Stimulated activated CD8-positive, alpha-beta memory T cell treated with anti-CD3 and anti-CD28 coated beads, Interleukin-4, amount 100 ng/mL, for 4 hours (primary cell): ENCODE measurements around the gene NKX1-1.

Experiments
- DNase-seq, 2 donors: peaks; one replicate each; pipeline ENCODE4 v3.0.0-alpha.2; 2020; ENCODE audit warnings: low read depth in 2 of 2, low spot score in 1 of 2

The NKX1-1 gene

DNA sequence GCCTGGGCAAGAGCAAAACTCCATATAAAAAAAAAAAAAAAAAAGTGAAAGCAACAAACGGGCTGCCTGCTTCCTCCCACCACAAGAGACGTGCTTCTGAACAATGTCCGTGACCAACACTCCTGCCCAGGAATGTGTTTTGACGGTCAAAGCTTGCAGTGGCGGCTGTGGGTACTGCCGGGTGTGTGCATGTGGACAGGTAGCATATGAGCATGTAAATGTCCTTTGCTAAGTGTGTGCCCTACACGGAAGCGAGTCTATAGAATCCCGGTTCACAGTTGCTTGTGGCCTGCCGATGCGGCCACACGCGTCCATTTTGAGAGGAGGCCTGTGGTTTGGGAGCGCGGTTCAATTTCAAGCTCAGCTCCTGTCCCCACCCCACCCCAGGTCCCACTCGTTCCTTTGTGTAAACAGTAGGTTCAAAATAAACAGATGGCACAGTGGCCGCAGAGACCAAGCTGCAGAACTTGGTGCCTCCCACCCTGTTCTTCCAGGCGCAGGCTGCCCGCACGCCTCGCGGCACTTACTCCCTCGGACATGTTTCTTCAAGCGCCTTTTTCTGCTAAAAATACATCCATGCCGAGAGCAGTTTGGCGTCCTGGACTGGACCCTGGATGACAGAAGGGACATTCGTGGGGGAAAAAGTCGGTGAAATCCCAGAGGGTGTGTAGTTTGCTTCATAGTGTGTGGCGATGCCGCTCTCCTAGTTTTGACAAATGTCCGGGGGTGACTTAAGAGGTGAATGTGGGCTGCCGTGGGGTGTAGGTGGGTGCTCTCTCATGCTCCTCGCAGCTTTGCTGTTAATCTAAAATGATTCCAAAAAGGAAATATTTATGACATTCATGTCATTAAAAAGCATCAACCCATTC is 11.5 kb upstream of the NKX1-1 start:
- DNase-seq = no peak

DNA sequence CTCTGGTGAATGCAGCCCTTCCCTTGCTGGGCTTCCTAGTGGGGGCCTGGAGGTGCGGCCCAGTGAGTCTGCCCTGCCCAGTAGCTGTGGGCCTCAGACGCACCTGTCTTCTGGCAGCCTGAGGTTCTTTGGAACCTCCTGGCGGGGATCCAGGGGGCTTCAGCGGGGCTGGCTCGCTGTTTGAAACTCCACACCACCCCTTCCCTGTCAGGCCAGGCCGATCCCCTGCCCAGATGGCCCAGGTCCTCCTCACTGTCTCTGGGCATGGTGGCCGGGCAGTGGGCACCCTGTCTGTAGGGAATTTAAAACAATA is 10.7 kb upstream of the NKX1-1 start:
- DNase-seq = no peak

DNA sequence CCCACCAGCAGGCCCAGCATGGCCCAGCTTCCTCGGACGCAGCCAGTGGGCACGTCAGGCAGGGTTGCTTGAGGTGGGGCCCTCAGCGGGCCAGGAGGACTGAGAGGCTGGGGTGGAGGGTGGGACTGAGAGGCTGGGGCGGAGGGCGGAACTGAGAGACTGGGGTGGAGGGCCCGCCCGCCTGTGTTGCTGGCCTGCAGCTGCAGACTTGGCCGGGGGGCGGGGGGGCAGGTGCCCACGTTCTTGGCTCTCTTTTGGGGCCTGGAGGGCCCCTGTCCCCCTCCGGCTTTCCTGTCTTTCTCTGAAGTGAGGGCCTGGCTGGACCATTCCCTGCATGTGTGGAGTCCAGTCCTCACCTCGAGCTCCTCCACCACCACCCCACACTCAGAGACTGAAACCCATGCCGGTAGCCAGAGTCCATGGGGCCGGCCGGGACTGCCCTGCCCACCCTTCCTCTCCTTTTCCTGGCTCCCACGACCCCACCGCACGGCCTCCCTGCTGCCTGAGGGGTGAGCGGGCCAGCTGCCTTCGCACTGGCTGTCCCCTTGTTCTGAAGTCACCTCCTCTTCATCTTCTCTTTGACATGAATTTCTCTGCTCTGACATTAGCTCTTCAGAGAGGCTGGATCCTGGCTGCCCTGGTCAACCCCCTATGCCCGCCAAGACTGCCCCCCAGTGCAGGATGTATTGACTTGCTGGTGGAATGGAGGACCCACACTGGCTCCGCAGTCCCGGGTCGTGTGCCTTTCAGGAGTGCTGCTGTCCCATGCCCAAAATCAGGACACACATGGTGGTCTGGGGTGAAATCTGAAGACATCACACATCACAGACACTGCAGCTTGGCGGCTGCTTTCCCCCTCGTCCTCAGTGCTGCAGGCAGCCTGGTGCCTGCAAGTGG is 10.1 kb upstream of the NKX1-1 start:
- no peak for DNase-seq

DNA sequence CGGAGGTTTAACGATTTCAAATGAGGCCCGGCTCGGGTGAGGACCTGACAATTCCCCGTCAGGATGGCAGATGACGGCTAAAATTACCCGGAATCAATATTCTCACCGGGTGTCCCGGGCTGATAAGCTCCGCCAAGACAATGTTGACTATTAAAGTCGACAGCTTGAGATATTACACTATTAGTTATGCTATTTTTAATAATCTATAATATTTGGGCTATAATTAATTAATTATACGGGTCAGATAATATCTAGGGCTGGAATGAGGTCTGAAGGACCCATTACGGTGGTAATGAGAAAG is 9.4 kb upstream of the NKX1-1 start:
- DNase-seq = no peak

DNA sequence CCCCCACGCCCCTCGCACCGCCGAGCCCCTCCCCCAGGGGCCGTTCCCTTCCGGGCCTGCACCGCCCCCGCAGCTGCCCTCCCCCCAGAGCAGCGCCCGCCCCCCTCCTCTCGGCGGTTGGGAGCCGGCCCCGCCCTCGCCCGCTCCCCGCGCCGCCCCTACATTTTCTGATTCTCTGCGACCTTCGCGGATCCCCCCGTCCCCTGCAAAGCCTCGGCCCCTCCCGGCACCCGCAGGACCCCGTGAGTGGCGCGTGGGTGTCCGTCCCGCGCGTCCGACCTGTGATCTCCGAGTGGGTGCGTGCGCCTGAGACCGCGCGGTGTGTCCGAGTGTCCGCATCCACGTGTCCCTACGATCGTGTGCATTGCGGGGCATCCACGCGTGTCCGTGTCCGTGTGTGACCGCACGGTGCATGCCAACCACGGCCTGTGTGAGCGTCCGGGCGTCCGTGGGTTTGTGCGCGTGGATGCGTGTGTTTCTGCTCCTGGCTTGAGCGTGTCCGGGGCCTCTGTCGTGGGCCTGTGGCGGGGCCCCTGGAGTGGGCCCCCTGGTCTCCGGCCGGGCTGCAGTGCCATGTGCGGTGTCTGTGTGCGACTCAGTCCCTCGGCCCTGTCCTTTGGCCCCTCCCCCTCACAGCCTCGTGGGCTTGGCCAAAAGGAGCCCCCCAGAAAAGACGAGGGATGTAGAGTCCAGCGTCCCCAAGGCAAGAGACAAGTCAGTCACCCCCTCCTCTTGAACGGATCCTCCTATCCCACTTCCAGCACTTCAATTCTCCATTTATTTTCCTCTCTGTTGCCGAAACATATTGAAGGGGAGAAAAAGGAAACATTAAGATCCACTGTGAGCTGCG is 8.8 kb upstream of the NKX1-1 start:
- DNase-seq = no peak

DNA sequence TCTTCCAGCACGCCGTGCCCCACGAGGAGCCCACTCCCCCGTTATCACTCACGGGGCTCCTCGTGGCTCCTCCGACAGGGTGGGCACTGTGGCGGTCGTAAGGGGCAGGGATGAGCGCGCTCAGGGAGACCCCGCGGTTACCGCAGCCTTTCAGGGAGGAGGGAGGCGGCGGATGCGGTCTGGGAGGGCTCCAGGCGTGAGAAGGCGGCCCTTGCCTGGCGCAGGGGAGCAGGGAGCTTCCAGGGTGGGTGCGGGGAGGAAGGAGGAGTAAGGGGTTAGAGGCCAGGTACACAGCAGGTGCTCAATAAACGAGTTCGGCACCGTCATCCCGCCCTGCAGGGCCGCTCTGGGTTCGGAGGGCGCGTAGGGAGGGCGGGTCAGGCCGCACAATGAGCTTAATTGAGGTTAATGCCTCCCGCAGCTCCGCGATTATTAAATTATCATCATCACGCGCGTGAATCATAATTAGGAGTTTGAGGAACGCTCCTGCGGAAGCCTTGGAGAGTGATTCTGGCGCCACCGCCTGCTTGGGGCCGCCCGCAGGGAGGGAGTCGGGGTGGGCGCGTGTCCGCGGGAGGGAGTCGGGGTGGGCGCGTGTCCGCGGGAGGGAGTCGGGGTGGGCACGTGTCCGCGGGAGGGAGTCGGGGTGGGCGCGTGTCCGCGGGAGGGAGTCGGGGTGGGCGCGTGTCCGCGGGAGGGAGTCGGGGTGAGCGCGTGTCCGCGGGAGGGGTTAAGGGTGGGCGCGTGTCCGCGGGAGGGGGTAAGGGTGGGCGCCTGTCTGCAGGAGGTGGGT is 7.6 kb upstream of the NKX1-1 start:
- DNase-seq = no peak

DNA sequence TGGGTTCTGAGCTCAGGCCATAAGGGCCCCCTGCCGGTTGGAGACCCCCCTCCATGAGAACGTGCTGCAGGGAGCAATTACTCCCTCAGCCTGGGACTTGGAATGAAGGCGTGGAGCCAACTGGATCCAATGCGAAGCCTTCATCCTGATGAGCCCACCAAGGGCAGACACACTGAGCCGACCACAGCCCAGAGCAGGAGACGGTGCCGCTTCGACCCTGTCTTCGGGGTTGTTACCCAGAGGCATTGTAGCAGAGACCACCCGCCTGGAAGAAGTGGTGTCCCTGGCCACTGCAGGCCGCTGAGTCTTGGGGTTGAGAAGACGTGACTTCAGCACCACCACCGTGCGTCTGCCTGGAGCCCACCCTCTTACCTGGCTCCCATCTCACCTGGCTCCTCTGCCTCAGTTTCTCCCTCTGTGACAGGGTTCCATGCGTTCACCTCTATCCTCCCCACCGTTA is 7.0 kb upstream of the NKX1-1 start:
- no peak for DNase-seq

DNA sequence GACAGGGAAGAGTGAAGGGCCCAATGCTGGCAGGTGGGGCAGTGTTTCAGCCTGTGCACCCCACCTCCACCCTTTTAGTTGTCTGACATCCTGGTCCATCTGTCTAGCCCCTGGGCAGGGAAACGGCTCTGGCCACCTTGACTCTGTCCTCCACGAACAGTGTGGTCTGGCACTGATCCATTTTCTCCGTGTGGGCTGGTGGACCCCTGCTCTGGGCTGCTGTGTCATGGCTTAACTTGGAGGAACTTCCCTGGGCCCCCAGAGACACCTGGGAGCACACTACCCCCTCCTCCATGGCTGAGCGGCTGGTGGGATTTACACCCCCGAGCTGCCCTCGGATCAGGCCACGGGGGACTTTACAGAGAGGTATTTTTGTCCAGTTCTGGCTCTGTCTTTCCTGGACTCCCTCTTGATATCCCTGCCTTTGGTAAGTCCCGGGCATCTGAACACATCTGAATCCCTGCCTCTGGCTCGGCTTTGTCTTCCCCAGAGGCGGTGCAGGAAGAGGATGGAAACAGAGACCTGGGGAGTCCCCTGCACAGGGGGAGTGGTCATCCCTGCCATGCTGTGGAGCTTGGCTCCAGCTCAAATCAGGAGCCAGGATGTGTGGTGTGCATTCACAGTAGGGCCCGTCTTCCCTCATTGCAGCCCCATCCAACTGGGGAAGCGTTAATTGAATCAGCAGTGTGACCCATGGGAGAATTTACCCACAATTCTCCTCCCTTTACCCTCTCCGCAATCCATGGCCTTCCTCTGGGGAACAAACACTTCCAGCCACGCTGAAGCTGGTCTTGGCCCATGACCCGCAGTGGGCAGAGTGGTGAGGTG is 6.3 kb upstream of the NKX1-1 start:
- DNase-seq = no peak

DNA sequence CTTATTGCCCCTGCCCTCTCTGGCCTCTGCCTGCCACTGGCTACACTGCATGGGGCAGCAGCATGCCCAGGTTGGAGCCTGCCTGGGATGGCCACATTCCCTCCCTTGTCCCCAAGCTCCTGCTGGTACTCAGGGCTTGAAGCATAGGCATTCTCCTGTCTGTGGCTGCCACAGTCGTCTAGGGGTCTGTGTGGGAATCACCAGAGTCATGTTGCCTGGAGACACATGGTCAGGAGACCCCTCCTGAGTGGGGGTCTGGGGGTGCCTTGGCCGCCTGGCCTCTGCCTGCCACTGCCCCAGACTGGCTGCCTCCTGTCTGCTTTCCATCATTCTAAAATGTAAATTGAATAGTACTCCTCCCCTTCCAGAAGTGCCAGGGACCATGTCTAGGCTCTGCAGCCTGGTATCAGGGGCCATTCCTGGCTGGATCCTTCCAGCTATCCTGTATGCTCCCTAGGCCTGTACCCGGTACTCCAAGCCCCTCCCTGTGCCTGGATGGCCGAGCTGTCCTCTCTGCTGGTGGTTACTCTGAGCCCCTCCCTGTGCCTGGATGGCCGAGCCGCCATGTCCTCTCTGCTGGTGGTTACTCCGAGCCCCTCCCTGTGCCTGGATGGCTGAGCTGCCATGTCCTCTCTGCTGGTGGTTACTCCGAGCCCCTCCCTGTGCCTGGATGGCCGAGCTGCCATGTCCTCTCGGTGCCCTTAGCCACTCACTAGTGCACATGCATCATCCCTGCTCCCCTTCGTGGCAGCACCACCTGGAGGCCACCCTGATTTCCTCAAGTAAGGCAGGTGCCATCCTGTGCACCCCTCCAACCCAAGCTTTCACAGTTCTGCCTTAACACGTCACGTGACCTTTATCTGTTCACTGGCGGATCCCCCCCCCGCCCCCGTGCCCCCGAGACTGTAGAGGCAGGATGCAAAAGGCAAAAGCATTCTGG is 5.5 kb upstream of the NKX1-1 start:
- no peak for DNase-seq

DNA sequence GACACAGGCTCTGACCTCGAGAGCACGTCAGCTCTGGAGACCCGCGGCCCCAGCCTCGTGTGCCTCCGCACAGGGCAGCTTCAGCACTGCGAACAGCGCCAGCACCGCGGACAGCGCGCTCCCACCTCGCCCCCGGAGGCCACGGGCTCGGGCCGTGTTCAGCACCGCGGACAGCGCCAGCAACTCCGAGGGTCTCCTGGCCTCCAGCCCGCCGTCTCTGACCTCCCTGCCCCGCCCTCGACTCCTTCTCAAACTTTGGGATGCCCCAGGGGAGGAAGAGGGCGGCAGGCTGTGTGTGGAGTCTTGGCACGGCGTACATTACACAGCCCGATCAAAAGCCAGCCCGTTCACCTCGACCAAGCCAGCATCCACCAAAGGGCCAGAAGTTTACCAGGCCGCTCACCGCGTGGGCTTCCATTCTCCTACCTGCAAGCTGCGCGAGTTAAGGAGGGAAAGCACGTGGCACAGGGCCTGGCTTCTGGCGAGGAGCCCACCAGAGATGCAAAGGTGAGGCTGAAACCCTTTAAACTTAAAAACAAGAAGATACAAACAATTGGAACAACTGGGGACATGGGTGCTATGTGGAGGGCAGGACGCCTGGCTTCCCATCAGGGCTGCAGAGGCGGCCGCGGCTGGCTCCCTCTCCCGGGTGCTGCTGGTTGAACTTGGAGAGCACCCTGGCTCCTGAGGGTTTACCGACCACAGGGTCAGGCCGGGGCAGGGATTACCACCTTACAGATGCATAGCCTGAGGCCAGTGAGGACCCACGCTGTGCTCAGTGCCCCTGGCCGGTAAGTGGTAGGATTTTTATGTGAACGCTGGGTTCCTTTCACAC is 4.5 kb upstream of the NKX1-1 start:
- no peak for DNase-seq

DNA sequence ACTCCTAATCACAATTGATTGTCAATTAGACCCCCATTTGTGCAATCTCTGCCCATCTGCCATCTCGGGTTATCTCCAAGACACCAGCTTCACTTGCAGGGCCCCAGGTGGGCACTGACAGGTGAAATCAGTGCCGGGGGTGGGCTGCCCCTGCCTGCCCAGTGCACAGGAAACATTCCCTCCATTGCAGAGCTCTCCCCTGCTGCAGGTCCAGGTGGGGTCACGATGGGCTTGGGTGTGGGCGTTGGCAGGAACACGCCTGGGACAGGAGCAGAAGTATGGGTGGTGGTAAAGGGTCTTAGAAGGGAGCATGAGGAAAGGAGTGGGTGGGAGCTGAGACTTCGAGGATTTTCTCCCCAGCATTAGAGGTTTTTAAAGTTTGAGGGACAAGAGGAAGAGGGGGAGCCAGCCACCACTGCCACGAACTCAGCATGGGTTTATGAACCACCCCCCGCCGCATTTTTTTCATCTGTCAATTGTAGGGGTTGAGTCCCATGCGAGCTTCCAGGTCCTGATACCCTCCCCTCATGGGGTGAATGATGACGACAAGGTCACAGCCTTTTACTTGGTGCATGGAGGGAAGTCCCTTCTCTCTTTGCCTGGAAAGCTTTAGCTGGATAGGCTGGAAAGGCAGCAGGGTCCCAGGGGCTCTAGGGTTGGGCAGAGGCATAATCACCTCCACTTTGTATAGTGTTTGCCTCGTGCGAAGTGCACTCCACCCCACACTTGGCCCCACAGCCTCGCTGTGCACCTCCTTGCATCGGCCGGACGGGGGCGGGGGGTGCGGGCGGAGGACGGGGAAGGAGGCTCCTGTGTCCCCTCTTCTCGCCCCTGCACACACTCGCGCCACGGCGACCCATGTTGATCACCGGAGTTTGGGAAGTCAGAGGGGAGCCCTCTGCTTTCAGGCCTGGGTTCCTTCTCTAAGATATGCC is 3.5 kb upstream of the NKX1-1 start:
- DNase-seq = no peak

DNA sequence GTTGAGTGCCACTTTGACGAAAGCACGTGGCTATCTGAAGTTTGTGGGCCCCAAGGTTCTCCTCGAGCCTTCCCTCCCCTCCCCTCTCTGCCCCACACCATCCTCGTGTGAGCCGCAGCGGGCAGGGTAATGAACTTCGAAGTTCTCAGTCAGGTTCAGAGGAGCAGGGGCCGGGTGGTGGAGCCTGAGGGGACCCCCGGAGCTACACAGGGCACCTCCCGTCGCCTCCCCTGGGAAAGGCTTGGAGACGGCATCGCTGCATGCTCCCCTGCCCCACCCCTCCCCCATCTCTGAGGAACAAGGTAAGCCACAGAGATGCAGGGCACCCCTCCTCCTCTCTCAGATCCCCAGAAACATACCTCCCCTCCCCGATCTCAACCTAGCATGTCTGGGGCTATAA is 2.8 kb upstream of the NKX1-1 start:
- no peak for DNase-seq

DNA sequence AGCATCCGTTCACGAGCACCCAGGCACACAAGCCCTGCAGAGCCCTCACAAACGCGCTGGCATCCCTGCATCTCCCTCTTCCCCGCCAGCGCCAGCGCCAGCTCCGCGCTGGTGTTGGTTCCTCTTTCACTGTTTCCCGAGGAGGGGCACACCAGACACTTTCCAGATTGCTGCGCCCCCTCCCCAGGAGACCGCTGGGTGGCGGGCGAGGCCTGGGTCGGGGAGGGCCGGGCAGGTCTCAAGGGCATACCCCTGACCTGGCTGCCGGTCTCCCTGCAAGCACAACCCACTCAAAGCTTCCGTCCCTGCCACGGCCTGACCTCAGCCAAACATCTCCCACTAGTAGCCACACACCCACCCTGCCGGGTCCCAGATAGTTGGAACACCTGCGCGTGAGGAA is 2.2 kb upstream of the NKX1-1 start:
- DNase-seq = no peak

DNA sequence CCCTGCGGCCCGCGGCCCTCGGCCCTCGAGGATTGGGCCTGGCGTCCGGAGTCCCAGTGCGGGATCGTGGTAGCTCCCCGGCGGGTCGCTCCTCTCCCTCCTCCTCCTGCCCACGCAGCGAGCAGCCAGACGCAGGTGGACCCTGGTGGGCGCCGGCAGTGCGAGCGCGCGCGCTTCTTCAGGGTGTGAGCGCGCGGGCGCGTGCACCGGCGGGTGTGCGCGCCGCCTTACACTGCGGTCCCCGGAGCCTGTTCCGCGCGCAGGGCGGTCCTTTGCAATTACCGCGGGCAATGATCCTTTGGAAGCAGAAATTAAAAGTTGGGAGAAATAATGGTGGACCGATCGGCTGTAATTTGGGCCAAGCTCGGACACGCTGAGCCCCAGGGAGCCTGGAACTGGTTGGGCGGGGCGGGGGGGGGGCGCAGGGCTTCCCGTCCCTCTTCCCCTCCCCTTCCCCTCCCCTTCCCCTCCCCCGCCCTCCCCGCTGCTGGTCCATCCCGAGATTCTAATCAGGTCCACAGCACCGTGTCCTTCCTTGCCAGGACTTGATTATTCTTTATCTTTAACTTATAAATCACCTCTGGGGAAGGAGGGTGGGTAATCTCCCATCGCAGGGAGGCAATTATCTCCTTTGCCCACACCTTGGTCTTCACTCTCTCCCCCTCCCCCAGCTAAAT is 1.6 kb upstream of the NKX1-1 start:
- DNase-seq = no peak

DNA sequence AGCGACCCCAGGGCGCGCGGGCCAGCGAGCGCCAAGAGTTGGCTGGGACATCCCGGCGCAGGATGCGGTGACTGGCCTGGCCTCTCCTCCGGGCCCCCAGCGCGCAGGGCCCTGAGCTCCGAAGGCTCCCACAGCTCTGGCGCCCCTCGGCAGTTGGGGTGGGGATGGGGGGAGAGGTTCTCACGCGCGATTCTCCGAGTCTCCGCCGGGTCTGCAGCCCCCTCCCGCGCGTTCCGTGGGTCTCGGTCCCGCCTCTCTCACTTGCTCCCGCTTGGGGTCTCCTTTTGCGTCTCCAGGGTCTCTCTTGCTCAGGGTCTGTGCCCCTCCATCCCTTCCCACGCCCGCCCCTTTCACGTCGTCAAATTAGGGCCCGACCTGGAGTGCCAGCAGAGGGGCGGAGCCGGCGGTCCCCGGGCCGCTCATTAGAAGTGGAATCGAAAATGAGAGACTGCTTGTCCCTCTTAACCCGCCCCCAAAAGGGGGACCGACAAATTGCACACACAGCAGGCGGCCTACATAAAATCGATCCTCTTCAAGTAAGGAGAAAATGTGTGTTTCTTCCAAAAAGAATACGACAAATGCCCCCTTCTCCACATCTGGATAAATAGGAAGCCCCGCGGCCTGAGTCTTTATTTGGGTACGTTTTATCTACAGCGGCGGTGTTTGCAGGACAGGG is 877 bp upstream of the NKX1-1 start:
- DNase-seq = no peak
